Esophagus squamous epithelium (tissue), 5 donors: ENCODE data around the gene ABR. TPM values are rescaled to one million over a fixed set of nuclear protein-coding genes. Genes with fewer than 3 reads are reported as not detected.

Source experiments
- DNase-seq: peaks from one replicate; lab custom pipeline; 2025; lab: John Stamatoyannopoulos, UW
- H3K27ac ChIP-seq, 4 donors: fragments of 200-600 bp; sonication (generic); one replicate each; pipeline ENCODE4 v1.5.1; 2016 to 2019; ENCODE audit warnings: mild to moderate bottlenecking in 1 of 4
- H3K27me3 ChIP-seq, 4 donors: fragments of 200-600 bp; sonication (generic); 1 replicate in 3 of 4; 2 replicates in 1 of 4; pipeline versions ENCODE4 v1.5.1 to v1.6.0; 2017 to 2021; ENCODE audit warnings: antibody characterized with exemption in 1 of 4
- H3K36me3 ChIP-seq, 3 donors: fragments of 200-600 bp; sonication (generic); one replicate each; pipeline ENCODE4 v1.5.1; 2016 to 2019
- H3K4me1 ChIP-seq, 3 donors: fragments of 200-600 bp; sonication (generic); one replicate each; pipeline ENCODE4 v1.5.1; 2017 to 2019
- H3K4me3 ChIP-seq, 4 donors: fragments of 200-600 bp; sonication (generic); 1 replicate in 3 of 4; 2 replicates in 1 of 4; pipeline ENCODE4 v1.5.1; 2016 to 2019; ENCODE audit warnings: mild to moderate bottlenecking in 2 of 4, moderate library complexity in 1 of 4
- H3K9me3 ChIP-seq, 3 donors: fragments of 200-600 bp; sonication (generic); one replicate each; pipeline ENCODE4 v1.5.1; 2016 to 2019
- CTCF ChIP-seq, 6 experiments: fragments of 450-650 bp in 4 of 6; fragments of 200-600 bp in 2 of 6; sonication (generic) in 2 of 6; IDR thresholded peaks; one replicate each; pipeline ENCODE4 v1.5.1; 2016 to 2019; ENCODE audit warnings: antibody characterized with exemption in 6 of 6, mild to moderate bottlenecking in 4 of 6, moderate library complexity in 4 of 6
- POLR2A ChIP-seq, 4 donors: fragments of 450-650 bp; IDR thresholded peaks; one replicate each; pipeline ENCODE4 v1.6.1; 2017; ENCODE audit warnings: antibody characterized with exemption in 4 of 4, mild to moderate bottlenecking in 4 of 4, moderate library complexity in 3 of 4
- WGBS, 2 donors: methylation state at CpG; one replicate each; pipeline ENCODE4 v1.1.5; 2018; 5-methylcytosine and 5-hydroxymethylcytosine counted together
- intact Hi-C: fragments of 100-400 bp; cut with DNase I; formaldehyde crosslinking; loops from one replicate; pipeline ENCODE4 v1.15.0; 2022
- total RNA-seq, 4 donors: library from RNA; depleted of rRNA; stranded (reverse); fragments of >200 nt; gene quantifications; one replicate each; pipeline ENCODE4 v1.1.0, GENCODE V29; 2016
- donor health status: DM: yes; HTN: yes; CAD: no.

Gene ABR
- total RNA-seq, 4 donors from 2014 or later = 62.1 to 248 (median 75.5) TPM

GRCh38 chr17:1109606-1110540, 69.9 kb downstream of the ABR start:
- Histone ChIP-seq H3K4me1 (peaks cover 37 to 78% (median 45%) of the 10 kb centered on the region in 3 donors), H3K9me3 (no peaks in the 10 kb centered on the region), H3K27ac (peak overlapping the region; percentile 89 to 96 (median 93)), H3K27me3 (no peaks in the 10 kb centered on the region), H3K36me3 (no peaks in the 10 kb centered on the region), H3K4me3 (peak overlapping the region; percentile 67 to 88 (median 80))
- intact Hi-C loops = no loop called here
- 45 to 57% methylated on average over 9 of the region's 34 CpGs for WGBS, 2 donors
- DNase-seq = no peak
- TF ChIP-seq POLR2A (IDR thresholded peaks at IDR 0.05) = no peak

- DNase-seq = no peak
- intact Hi-C loops = no loop called here
Observed at GRCh38 chr17:1108765-1109605, 70.8 kb downstream of the ABR start.

GRCh38 chr17:1108478-1108764, 71.4 kb downstream of the ABR start:
- Histone ChIP-seq H3K36me3 (peaks cover 0 to 12% (median 0%) of the 10 kb centered on the region in 3 donors), H3K27me3 (no peaks in the 10 kb centered on the region), H3K27ac (peak overlapping the region; percentile 89 to 96 (median 93)), H3K4me3 (peak overlapping the region; percentile 67 to 88 (median 80)), H3K9me3 (no peaks in the 10 kb centered on the region), H3K4me1 (peaks cover 36 to 84% (median 41%) of the 10 kb centered on the region in 3 donors)
- TF ChIP-seq CTCF (IDR thresholded peaks at IDR 0.05) = no peak
- TF ChIP-seq POLR2A (IDR thresholded peaks at IDR 0.05) = no peak
- WGBS, 2 donors = no CpG with 5 or more reads among the region's 16 CpGs
- no peak for DNase-seq
- intact Hi-C loops = no loop called here

More at GRCh38 chr17:1108765-1109605, 70.8 kb downstream of the ABR start:
- Histone ChIP-seq H3K4me3 (peak overlapping the region; percentile 67 to 88 (median 80)), H3K4me1 (peaks cover 36 to 79% (median 41%) of the 10 kb centered on the region in 3 donors), H3K9me3 (no peaks in the 10 kb centered on the region), H3K36me3 (peaks cover 0 to 7% (median 0%) of the 10 kb centered on the region in 3 donors), H3K27me3 (no peaks in the 10 kb centered on the region), H3K27ac (peak overlapping the region; percentile 89 to 96 (median 93))
- no peak for TF ChIP-seq CTCF (IDR thresholded peaks at IDR 0.05)
- TF ChIP-seq POLR2A (IDR thresholded peaks at IDR 0.05) = peak in 2 of 4 donors; percentile 52 to 62
- WGBS, 2 donors = no CpG with 5 or more reads among the region's 103 CpGs

GRCh38 chr17:1107777-1108477, 71.9 kb downstream of the ABR start:
- WGBS, 2 donors = 33 to 35% methylated on average over 4 to 9 of the region's 24 CpGs
- Histone ChIP-seq H3K4me1 (peaks cover 36 to 87% (median 41%) of the 10 kb centered on the region in 3 donors), H3K36me3 (peaks cover 0 to 12% (median 0%) of the 10 kb centered on the region in 3 donors), H3K4me3 (peak overlapping the region; percentile 67 to 88 (median 80)), H3K27ac (peak overlapping the region; percentile 89 to 96 (median 93)), H3K9me3 (no peaks in the 10 kb centered on the region), H3K27me3 (no peaks in the 10 kb centered on the region)
- DNase-seq = no peak
- intact Hi-C loops = no loop called here
- no peak for TF ChIP-seq CTCF (IDR thresholded peaks at IDR 0.05)
- TF ChIP-seq POLR2A (IDR thresholded peaks at IDR 0.05) = no peak
